Stimulated activated CD4-positive, alpha-beta T cell treated with anti-CD3 and anti-CD28 coated beads, Interleukin-1b, Interleukin-23, amount 100 ng/mL, for 4 hours (primary cell): ENCODE data around the gene RNF38.
A peak's percentile ranks its signal among the peaks of the same experiment; 100 is the strongest.
"Not testable (repeated sequence)": the region's sequence is repeated elsewhere in the genome, so short reads cannot be mapped to it uniquely, and the experiment has no call there.

Experiments
- DNase-seq, 2 donors: peaks; one replicate each; pipeline ENCODE4 v3.0.0-alpha.2; 2020; ENCODE audit warnings: low read depth in 2 of 2

Gene RNF38

GRCh38 chr9:36336131-36336907 lies 63.8 kb downstream of the RNF38 start:
- DNase-seq: no peak

GRCh38 chr9:36332006-36332405 lies 68.1 kb downstream of the RNF38 start:
- DNase-seq: no peak

- peak in 1 of 2 donors; percentile 56 for DNase-seq
Observed at GRCh38 chr9:36328798-36329411, 71.2 kb downstream of the RNF38 start.

- no peak for DNase-seq
Observed at GRCh38 chr9:36325081-36325828, 74.8 kb downstream of the RNF38 start.

GRCh38 chr9:36323926-36324325 lies 76.1 kb downstream of the RNF38 start:
- DNase-seq: no peak

GRCh38 chr9:36322462-36322861 lies 77.6 kb downstream of the RNF38 start:
- no peak for DNase-seq

- DNase-seq: not testable (repeated sequence)
Observed at GRCh38 chr9:36321903-36322302, 78.2 kb downstream of the RNF38 start.

GRCh38 chr9:36320466-36320865 lies 79.6 kb downstream of the RNF38 start:
- DNase-seq: no peak

GRCh38 chr9:36319806-36320205 lies 80.3 kb downstream of the RNF38 start:
- DNase-seq: no peak

- DNase-seq: no peak
Observed at GRCh38 chr9:36319183-36319582, 80.9 kb downstream of the RNF38 start.

GRCh38 chr9:36318212-36318802 lies 81.8 kb downstream of the RNF38 start:
- DNase-seq: no peak

GRCh38 chr9:36317766-36318165 lies 82.3 kb downstream of the RNF38 start:
- no peak for DNase-seq

GRCh38 chr9:36316611-36317317 lies 83.3 kb downstream of the RNF38 start:
- no peak for DNase-seq

- DNase-seq: no peak
Observed at GRCh38 chr9:36316049-36316448, 84.0 kb downstream of the RNF38 start.

GRCh38 chr9:36315283-36315682 lies 84.8 kb downstream of the RNF38 start:
- no peak for DNase-seq

GRCh38 chr9:36314740-36315139 lies 85.3 kb downstream of the RNF38 start:
- DNase-seq: no peak

- no peak for DNase-seq
Observed at GRCh38 chr9:36306471-36307306, 93.4 kb downstream of the RNF38 start.

- DNase-seq: not testable (repeated sequence)
Observed at GRCh38 chr9:36304366-36304765, 95.7 kb downstream of the RNF38 start.

- no peak for DNase-seq
Observed at GRCh38 chr9:36301227-36301626, 98.8 kb downstream of the RNF38 start.

- no peak for DNase-seq
Observed at GRCh38 chr9:36298566-36298965, 101.5 kb downstream of the RNF38 start.

GRCh38 chr9:36297798-36298197 lies 102.3 kb downstream of the RNF38 start:
- DNase-seq: no peak
